ENCODE results near the gene STRN3.
"Not testable (repeated sequence)": the region's sequence is repeated elsewhere in the genome, so short reads cannot be mapped to it uniquely, and the experiment has no call there.

The STRN3 gene

DNA sequence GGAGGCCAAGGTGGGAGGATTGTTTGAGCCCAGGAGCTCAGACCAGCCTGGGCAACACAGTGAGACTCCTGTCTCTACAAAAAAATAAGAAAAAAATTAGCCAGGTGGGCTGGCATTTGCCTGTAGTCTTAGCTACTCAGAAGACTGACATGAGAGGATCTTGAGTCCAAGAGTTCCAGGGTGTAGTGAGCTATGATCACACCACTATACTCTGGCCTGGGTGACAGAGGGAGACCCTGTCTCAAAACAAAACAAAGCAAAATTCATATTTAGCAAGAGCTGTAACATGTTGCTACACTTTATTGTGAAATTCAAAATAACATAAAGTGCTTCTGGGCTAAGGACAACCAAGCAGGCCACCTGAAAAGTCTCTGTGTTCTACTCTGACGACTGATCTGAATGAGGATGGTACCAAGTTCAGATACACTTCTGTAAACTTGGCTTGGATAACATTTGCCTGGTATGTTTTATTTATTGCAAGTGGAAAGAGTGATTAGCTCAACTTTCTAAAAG, 11.6 kb upstream of the STRN3 start:
- DNase-seq (ENCODE audit: low read depth) = no peak

DNA sequence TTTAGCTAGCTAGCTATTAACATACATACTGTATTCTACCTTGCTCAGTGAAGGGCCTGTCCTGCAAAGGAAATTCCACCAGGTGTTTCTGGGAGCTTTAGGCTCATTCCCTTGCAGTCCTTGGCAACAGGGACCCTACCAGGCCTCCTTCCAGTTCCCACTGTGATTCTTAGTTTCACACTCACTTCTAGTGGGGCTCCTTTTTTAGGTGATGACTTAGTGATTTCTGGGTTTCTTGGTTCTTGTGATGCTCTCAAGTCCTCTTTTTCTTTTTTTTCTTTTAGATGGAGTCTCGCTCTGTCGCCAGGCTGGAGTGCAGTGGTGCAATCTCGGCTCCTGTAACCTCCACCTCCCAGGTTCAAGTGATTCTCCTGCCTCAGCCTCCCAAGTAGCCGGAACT, 10.4 kb upstream of the STRN3 start:
- no peak for DNase-seq (ENCODE audit: low read depth)

DNA sequence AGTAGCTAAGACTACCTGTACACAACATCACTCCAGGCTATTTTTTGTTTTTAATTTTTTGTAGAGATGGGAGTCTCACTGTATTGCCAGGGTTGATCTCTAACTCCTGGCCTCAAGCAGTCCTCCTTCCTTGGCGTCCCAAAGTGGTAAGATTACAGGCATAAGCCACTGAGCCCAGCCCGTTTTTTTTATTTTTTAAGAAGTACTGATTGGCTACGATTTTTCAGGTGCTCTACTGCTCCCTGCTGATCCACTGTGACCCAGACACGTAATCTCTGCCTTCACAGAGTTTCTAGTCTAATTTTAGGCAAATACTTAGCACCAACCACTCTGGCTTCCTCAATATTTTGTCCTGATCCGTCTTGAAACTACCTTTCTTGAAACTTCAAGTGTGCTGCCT, 4.3 kb upstream of the STRN3 start:
- no peak for DNase-seq (ENCODE audit: low read depth)

DNA sequence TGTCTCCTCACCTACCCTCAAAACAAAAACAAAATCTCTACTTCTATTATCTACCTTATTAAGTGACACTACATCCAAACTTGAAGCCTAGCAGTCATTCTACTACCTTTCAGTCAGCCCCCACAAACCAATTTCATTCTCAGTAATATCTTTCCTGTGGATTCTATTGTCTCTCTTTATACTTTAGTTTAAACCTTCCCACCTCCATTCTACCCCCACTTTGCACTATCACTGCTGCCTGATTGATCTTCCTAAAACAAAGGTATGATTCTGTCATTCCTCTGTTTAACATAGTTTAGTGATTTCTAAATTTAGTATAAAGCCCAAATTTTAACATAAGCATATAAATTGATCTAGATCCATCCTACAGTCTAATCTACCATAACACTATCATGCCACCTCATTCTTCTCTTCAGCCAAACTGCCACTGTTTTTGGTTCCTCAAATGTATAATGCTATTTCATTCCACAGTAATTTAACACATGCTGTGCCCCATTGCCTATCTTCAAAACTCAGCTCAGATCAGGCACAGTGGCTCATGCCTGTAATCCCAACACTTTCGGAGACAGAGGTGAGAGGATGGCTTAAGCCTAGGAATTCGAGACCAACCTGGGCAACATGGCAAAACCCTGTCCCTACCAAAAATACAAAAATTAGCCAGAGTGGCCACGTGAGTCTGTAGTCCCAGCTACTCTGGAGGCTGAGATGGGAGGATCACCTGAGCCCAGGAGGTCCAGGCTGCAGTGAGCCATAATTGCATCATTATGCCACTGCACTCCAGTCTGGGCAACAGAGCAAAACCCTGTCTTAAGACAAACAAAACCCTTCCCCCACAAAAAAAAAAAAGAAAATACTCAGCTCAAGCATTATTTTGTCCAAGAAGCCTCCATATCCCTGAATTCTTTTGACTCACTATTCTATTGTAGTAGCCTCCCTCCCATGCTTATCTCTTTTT, 3.1 kb upstream of the STRN3 start:
- DNase-seq (ENCODE audit: low read depth) = no peak

DNA sequence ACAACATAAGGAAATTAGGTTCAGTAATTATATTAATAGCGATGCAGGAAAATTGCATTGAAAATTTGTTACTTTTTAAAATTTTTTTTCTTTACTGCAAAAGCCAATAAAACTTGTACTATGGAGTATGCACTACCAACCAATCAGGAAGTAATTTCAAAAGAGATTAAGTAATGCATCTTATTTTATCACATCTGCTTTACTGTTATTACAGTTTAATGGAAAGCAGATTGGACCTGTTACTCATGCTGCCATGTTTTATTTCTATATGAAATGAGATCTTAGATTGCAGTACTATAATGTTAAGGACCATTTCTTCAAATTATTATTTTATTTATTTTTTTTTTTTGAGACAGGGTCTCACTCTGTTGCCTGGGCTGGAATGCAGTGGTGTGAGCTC, 1.7 kb upstream of the STRN3 start:
- DNase-seq (ENCODE audit: low read depth) = no peak

DNA sequence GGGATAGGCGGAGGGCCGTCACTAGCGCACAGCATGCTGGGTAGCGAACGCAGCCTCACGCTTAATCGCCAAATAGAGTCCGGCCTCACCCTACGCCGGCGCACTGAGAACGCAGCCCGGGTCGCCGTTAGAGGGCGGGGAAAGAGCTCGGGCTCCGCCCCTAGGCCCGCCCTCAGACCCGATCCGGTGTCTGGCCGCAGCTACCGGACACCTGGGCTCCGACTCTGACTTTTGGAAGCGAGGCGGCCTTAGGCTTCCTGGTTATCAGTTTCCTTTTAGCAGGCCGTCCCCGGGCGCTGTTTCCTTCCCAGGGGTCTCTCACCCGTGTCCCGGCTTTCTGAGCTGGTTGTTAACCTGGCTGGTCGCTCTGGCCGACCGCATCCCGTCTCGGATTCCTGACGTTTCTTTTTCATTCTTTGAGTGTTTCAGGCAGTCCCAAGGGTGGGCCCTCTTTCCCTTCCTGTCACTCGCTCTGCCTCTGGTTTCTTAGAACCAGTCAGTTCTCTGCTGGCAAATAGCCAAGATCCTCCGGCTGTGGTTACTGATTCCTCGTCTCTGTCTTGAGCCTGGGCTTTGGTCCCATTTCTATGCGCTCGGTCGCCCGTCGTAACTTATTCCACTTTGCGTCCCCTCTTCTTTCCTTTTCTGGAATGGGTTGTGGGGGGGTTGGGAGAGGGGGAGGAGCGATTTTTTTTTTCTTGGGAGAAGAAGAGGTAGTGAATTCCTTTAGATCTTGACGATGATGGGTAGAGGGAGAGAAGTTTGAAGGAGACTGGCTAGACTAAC, 464 bp upstream of the STRN3 start:
- DNase-seq (ENCODE audit: low read depth) = peak; percentile 98

DNA sequence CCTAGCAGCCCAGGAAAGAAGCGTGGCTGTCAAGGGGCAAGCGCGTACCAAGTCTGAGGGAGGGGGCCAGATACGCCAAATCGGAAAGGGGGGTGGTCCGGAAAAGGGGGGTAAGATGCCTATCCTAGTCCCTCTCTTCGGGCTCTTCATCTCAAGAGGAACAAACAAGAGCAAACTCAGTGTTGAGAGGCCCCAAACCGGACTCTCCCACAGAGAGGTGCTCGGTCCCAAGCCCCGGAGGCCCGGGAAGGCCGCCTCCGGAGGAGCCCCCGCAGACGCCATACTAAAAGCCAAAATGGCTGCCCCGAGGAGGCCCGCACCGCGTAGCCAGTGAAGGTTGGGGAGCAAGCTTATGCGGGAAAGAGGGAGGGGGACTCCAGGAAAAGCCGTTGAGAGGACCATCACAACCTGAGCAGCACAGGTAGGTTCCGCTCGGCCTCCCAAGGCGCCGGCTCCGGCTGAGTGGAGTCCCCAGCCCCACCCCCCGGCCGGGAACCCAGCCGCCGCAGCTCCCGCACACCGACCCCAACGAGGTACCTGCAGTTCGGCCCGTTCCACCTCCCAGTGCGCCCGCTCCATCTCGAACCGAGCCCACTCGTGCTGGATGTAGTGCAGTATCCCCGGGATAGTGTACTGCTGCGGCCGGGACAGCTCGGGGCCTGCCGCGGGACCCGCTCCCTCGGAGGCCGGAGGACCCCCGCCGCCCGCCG, 657 bp downstream of the STRN3 start, which contains the start of gene AP4S1:
AP4S1 (plus strand) TSS at position 283 of the 710 bp plus-strand sequence. CDS start 40,548 bp downstream, outside the sequence.
- no peak for DNase-seq (ENCODE audit: low read depth)

DNA sequence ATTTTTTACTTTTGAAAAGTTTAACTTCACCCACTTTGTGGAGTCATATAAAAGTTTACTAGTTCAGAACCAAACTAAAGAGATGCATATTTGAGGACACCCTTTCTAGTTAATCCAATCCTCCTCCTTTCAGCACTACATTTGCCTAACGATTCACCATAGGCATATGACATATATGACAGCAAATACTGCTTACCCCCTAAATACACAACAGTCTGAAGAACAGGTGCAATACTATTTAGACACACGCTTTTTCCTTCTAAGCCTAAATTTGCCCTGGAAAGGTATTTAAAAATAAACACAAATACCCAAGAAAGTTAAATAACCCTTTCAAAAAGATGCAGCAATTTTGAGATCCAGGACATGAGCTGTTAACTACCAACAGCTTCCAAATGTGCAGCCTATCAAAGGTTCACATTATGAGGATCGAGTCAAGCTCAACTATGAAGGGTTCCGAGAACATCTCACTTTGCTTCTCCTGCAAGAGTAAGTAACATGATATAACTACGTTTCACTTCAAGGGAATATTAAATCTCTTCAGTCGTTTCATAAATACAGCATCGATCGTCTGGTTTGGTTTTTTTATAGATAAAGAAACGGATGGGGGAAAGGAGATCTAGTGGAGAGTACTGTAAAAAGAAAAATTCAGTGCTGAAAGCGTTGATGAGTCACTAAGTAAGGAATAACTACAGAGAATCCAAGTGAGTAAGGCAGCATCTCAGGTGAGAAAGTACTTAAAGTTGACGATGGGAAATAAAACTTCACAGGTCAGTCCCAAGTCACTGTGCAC, 1.4 kb downstream of the STRN3 start:
- DNase-seq (ENCODE audit: low read depth) = peak; percentile 47

DNA sequence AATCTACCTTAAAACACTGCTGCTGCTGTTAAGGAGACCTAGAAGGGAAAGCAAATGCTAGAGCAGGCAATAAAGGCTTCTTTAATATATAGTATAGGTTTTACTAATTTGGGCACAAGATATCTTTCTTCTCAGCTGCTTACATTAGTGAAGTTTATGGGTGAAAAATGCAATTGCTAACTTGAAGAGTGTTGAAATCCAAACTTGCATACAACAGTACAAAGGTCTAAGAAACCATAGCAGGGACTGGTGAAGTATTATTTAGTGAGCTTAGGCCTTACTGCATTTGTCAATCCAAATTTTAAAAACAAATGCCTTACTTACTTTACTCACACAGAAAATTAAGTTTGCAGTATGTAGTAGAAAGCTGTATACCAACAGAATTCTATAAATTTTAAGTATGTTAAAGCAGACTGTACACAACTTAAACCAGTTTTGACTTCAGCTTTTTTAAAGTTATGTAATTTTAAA, 2.1 kb downstream of the STRN3 start:
- no peak for DNase-seq (ENCODE audit: low read depth)

DNA sequence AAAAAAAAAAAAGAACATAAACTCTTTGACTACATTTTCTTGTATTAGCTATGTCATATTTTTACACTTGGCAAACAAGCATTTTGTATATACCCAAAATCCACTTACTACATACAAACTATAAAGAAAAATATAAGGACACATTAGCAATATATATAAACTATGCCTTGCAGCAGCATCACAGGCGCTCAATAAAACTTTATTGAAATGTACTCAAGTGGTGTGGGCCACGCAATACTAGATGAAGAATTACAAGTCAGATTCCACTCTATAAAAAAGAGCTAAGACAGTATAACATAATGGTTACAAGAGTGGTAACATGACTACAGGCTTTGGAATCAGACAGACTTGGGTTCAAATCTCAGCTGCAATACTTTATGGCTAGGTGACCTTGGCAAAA, 3.8 kb downstream of the STRN3 start:
- no peak for DNase-seq (ENCODE audit: low read depth)

DNA sequence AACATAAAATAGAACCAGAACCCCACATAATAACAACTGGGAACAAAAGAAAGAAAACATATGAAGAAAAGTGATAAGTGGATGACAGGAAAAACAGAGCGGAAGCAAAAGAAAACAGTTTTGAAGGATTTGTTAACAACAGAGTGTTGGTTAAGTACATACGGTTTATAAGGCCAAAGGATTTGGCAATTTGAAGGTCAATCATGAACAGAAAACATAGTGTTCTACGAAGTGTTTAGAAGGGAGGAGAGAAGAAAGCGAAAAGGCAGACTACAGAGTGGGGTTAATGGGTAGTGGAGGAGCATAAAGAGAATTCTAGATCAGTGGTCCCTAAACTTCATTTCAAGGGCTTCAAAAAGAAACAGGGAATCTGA, 4.6 kb downstream of the STRN3 start:
- no peak for DNase-seq (ENCODE audit: low read depth)

DNA sequence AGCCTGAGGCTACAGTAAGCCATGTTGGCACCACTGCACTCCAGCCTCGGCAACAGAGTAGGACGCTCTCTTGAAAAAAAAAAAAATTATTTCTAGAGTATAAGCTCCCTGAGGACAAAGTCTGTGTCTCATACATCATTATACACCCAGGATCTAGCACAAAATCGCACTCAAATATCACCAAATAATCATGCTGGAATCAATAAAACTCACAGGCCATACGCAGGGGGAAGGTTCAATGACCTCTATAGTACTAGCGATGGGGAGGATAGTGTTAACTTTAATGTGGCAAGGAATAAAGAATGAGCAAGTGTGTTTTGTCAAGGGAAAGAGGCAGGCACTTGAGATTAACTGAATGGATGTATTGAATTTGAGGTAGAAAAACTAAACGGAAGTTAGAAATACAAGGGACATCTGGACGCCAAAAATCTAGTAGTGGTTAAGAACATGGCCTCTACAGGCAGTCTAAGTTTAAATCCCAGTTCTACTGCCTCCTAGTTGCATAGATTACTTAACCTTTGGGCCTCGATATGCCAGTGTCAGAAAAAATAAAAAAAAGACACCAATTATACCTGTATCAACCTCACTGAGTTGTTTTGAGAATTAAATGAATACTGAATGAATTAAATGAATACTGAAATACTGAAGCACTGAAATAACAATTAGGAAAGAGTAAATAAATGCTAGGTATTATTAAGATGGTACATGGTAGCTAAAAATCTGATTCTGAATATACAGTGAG, 5.2 kb downstream of the STRN3 start:
- DNase-seq (ENCODE audit: low read depth) = no peak

DNA sequence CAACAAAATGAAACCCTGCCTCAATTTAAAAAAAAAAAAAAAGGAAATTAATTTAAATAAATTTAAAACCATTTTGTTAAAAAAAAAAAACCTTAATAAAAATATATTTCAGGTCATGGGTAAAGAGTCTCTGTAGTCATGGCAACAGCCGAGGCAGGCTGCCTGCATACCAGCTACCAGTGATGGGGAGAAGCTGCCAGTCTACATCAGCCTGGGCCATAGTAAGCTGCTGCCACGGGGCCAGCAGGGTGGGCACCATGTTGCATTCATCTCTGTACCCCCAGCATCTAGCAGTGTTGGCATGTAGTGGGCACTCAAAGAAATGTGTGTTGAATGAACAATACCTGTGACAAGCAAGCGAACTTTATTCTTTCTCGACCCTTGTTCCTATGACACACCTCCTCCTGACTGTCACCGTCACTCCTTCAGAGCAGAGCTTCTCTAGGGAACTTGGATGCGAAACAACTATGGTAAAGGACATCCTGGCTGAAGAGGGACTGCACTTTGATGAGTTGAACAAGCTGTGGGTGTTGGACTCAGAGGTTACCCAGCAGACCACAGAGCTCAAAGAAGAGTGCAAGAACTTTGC, 8.0 kb downstream of the STRN3 start:
- DNase-seq (ENCODE audit: low read depth) = no peak

DNA sequence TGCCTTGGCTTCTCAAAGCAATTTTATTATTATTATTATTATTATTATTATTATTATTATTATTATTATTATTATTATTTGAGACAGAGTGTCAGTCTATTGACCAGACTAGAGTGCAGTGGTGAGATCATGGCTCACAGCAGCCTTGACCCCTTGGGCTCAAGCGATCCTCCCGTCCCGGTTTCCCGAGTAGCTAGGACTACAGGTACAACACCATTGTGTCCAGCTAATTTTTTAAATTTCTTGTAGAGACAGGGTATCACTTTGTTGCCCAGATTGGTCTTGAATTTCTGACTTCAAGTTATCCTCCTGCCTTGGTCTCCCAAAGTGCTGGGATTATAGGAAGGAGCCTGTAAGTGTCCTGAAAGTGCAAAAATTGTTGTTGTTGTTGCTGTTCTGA, 12.3 kb downstream of the STRN3 start:
- DNase-seq (ENCODE audit: low read depth) = no peak

DNA sequence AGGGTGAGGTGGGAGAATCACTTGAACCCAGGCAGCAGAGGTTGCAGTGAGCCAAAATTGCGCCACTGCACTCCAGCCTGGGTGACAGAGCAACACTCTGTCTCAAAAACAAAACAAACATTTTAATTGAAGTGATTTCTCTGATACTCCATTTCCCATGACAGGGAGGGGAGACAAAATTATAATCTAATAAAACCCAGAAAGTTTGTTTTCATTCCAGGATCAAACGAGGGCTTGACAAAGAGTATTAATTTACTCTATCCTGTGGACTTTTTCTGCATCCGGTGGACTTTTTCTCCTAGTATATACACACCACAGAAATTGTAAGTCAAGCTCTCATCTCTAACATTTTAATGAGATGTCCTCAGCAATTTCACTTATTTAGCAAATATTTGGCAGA, 15.2 kb downstream of the STRN3 start:
- DNase-seq (ENCODE audit: low read depth) = no peak

DNA sequence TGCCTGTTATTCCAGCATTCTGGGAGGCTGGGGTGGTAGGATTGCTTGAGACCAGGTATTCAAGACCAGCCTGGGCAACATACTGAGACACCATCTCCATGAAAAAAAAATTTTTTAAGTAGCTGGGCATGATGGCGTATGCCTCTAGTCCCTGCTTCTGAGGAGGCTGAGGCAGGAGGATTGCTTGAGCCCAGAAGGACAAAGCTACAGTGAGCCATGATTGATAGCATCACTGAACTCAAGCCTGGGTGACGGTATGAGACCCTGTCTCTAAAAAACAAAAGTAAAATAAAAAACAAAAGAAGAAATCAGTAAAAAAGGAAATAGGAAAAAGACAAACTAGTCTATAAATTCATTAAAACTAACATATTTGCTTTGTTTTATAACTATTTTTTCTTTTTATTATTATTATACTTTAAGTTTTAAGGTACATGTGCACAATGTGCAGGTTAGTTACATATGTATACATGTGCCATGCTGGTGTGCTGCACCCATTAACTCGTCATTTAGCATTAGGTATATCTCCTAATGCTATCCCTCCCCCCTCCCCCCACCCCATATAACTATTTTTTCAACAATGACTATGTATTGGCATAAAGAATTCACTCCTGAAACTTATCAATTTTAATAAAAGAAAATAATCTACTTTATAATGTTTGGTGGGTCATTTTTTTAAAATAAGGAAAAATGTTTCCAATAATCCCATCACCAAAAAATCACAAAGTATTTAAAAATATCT, 16.2 kb downstream of the STRN3 start:
- DNase-seq (ENCODE audit: low read depth) = no peak

DNA sequence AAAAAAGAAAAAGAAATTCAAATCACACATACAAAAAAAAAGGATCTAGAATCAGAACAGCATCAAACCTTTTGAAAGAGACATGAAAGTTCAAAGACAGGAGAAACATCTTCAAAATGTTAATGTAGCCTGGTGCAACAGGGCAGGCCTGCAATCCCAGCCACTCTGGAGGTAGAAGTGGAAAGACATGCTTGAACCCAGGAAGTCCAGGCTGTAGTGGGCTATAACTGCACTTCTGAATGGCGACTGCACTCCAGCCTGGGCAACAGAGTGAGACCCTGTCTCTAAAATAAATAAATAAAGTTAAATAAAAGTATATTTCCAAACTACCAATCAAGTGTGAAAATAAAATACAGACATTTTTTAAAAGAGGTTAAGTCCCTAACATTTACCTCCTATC, 19.5 kb downstream of the STRN3 start:
- DNase-seq (ENCODE audit: low read depth) = no peak

DNA sequence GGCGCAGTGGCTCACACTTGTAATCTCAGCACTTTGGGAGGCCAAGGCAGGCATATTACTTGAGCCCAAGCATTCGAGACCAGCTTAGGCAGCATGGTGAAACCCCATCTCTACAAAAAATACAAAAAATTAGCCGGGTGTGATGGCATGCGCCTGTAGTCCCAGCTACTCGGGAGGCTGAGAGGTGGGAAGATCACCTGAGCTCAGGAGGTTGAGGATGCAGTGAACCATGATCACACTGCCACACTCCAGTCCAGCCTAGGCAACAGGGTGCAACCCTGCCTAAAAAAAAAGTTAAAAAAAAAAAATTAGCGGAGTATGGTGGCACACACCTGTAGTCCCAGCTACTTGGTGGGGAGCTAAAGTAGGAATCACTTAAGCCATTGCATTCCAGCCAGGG, 22.2 kb downstream of the STRN3 start:
- not testable (repeated sequence) for DNase-seq (ENCODE audit: low read depth)

DNA sequence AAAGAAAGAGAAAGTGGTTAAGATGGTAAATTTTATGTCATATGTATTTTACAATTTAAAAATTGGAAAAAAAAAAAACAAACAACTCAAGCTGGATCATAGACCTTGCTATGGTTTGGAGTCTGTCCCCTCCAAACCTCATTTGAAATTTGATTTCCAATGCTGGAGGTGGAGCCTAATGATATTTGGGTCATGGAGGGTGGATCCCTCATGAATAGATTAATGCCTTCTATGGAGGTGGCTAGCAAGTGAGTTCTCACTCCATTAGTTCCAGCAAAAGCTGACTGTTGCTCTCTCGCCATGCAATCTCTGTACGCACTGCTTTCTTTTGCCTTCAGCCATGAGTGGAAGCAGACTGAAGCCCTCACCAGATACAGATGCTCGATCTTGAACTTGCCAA, 22.9 kb downstream of the STRN3 start:
- no peak for DNase-seq (ENCODE audit: low read depth)

DNA sequence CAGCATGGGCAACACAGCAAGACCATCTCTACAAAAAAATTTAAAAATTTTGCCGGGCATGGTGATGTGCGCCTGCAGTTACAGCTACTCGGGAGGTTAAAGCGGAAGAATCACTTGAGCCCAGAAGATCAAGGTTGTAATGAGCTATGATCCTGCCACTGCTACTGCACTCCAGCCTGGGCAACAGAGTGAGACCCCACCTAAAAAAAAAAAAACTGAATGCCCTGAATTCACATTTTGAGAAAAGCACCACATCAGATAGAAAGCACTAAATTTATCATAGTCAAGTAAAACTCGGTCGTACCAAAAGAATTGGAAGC, 24.9 kb downstream of the STRN3 start:
- DNase-seq (ENCODE audit: low read depth) = no peak
